Activated B cell treated with CpG ODN at 0.5 μM for 24 hours (primary cell): Measurements from ENCODE around the gene PKLR. TPM values are rescaled to one million over a fixed set of nuclear protein-coding genes. Genes with fewer than 3 reads are reported as not detected.

Source experiments
- ATAC-seq: fragments of 200-7000 bp; cut with Tn5 transposase; one replicate; pipeline ENCODE4 v1.10.0; 2021; ENCODE audit warnings: low read depth, mild to moderate bottlenecking, moderate library complexity
- CTCF ChIA-PET: fragments of 350-600 bp; sonication (Branson Sonifier 250); formaldehyde crosslinking; loops from one replicate; lab custom pipeline; 2021; ENCODE audit warnings: antibody characterized with exemption; lab: Charles Lee
- POLR2A ChIA-PET: fragments of 350-600 bp; sonication (Branson Sonifier 250); formaldehyde crosslinking; loops from one replicate; lab custom pipeline; 2021; ENCODE audit warnings: antibody characterized with exemption; lab: Charles Lee
- DNase-seq: peaks from one replicate; pipeline ENCODE4 v3.0.0; 2022
- H3K27ac Mint-ChIP-seq: one replicate; pipeline ENCODE4 v1.8.0; 2020; ENCODE audit warnings: mixed read lengths
- H3K27me3 Mint-ChIP-seq: one replicate; pipeline ENCODE4 v1.8.0; 2021; ENCODE audit warnings: mixed read lengths
- H3K36me3 Mint-ChIP-seq: one replicate; pipeline ENCODE4 v1.8.0; 2021; ENCODE audit warnings: low read depth, mixed read lengths
- H3K4me1 Mint-ChIP-seq: one replicate; pipeline ENCODE4 v1.8.0; 2021; ENCODE audit warnings: mixed read lengths
- H3K4me3 Mint-ChIP-seq: one replicate; pipeline ENCODE4 v1.8.0; 2020; ENCODE audit warnings: mild to moderate bottlenecking, mixed read lengths
- H3K9me3 Mint-ChIP-seq: one replicate; pipeline ENCODE4 v1.8.0; 2020; ENCODE audit warnings: mixed read lengths
- CTCF ChIP-seq: fragments of 200-600 bp; IDR thresholded peaks from one replicate; pipeline ENCODE4 v1.8.0; 2022; ENCODE audit warnings: antibody characterized with exemption, mild to moderate bottlenecking
- intact Hi-C: fragments of 100-400 bp; cut with micrococcal nuclease; formaldehyde crosslinking; loops from one replicate; pipeline ENCODE4 v1.15.1; 2024
- total RNA-seq: library from RNA; stranded (reverse); gene quantifications from 2 replicates; pipeline ENCODE4 v1.2.3, GENCODE V29; 2022

PKLR gene
- total RNA-seq, 1 donor from 2014 or later, result 0.18 TPM

GRCh38 chr1:155241069-155241679 lies 60.1 kb downstream of the PKLR start:
- no peak for TF ChIP-seq CTCF
- peak; percentile 11 for ATAC-seq
- H3K4me3 Mint-ChIP-seq, result peak overlapping the region; percentile 87
- H3K27ac Mint-ChIP-seq, result peak overlapping the region; percentile 81
- H3K36me3 Mint-ChIP-seq, result peaks cover 33% of the 10 kb centered on the region
- H3K4me1 Mint-ChIP-seq, result peaks cover 42% of the 10 kb centered on the region
- intact Hi-C loops, result loop anchor here (5.0 kb wide), 1 partner anchor 36 kb away; the partner anchor contains the start of gene HCN3
- H3K9me3 Mint-ChIP-seq, result no peaks in the 10 kb centered on the region
- DNase-seq, result no peak
- peaks cover 2% of the 10 kb centered on the region for H3K27me3 Mint-ChIP-seq
- ChIA-PET POLR2A (interaction anchor here (0.5 to 1.8 kb wide), 5 partner anchors 10 to 221 kb away, joined by 3 to 10 read pairs (median 4); no protein-coding TSS in a partner anchor), CTCF (interaction anchor here (1.1 to 3.2 kb wide), 3 partner anchors 9 to 74 kb away, joined by 3 to 16 read pairs (median 4); no protein-coding TSS in a partner anchor)

Other genes starting within 250 kb of the PKLR start
- gene EFNA4, start 237.7 kb downstream of the PKLR start, total RNA-seq, result 7.8 and 9.5 TPM in 2 replicates
- 1.2 and 1.7 TPM in 2 replicates for gene EFNA3, start 222.6 kb downstream of the PKLR start, total RNA-seq
- gene EFNA1, start 173.6 kb downstream of the PKLR start, total RNA-seq, result 0.29 TPM in 1 of 2 replicates, not detected in the other
- gene SLC50A1, start 165.6 kb downstream of the PKLR start, total RNA-seq, result 77.3 and 85.2 TPM in 2 replicates
- 33.2 and 36.8 TPM in 2 replicates for gene DPM3, start 160.9 kb downstream of the PKLR start, total RNA-seq
- 128 and 132 TPM in 2 replicates for gene KRTCAP2, start 128.1 kb downstream of the PKLR start, total RNA-seq
- 1.2 and 1.9 TPM in 2 replicates for gene TRIM46, start 127.6 kb downstream of the PKLR start, total RNA-seq
- gene THBS3, start 93.5 kb downstream of the PKLR start, total RNA-seq, result 9.7 and 15.3 TPM in 2 replicates
- gene MTX1, start 92.7 kb downstream of the PKLR start, total RNA-seq, result 36.7 and 38.2 TPM in 2 replicates
- 13.7 and 14.8 TPM in 2 replicates for gene ENTREP3, start 46.0 kb downstream of the PKLR start, total RNA-seq
- 71.8 and 78.6 TPM in 2 replicates for gene SCAMP3, start 39.1 kb downstream of the PKLR start, total RNA-seq
- gene CLK2, start 27.9 kb downstream of the PKLR start, total RNA-seq, result 109 and 112 TPM in 2 replicates
- gene HCN3, start 24.0 kb downstream of the PKLR start, total RNA-seq, result 2.7 TPM in 2 replicates
- gene FDPS, start 7.4 kb upstream of the PKLR start, total RNA-seq, result 241 and 242 TPM in 2 replicates
- gene RUSC1, start 19.5 kb upstream of the PKLR start, total RNA-seq, result 15.0 TPM in 2 replicates